Inflammatory macrophage (primary cell): Measurements from ENCODE around the gene CEP70.
"Not testable (repeated sequence)": the region's sequence is repeated elsewhere in the genome, so short reads cannot be mapped to it uniquely, and the experiment has no call there.

Experiments
- DNase-seq, 2 donors: peaks; one replicate each; pipeline ENCODE4 v3.0.0-alpha.2; 2020 to 2022

CEP70 gene

GRCh38 chr3:138588445-138588844 is 5.6 kb downstream of the CEP70 start:
- no peak for DNase-seq

- no peak for DNase-seq
Observed at GRCh38 chr3:138587374-138587773, 6.7 kb downstream of the CEP70 start.

GRCh38 chr3:138578961-138579574 is 15.0 kb downstream of the CEP70 start:
- no peak for DNase-seq

GRCh38 chr3:138578141-138578540 is 15.9 kb downstream of the CEP70 start:
- peak; percentile 55 to 66 for DNase-seq

GRCh38 chr3:138573138-138573537 is 20.9 kb downstream of the CEP70 start:
- DNase-seq, result no peak

- DNase-seq, result not testable (repeated sequence)
Observed at GRCh38 chr3:138569624-138570023, 24.4 kb downstream of the CEP70 start.

- no peak for DNase-seq
Observed at GRCh38 chr3:138569090-138569489, 25.0 kb downstream of the CEP70 start.

GRCh38 chr3:138567403-138567802 is 26.7 kb downstream of the CEP70 start:
- peak; percentile 2 to 4 for DNase-seq

GRCh38 chr3:138566293-138566692 is 27.8 kb downstream of the CEP70 start:
- DNase-seq, result not testable (repeated sequence)

- DNase-seq, result not testable (repeated sequence)
Observed at GRCh38 chr3:138562902-138563301, 31.2 kb downstream of the CEP70 start.

GRCh38 chr3:138560501-138560900 is 33.6 kb downstream of the CEP70 start:
- no peak for DNase-seq

- no peak for DNase-seq
Observed at GRCh38 chr3:138559134-138559533, 34.9 kb downstream of the CEP70 start.

- not testable (repeated sequence) for DNase-seq
Observed at GRCh38 chr3:138554775-138555174, 39.3 kb downstream of the CEP70 start.

- DNase-seq, result not testable (repeated sequence)
Observed at GRCh38 chr3:138550958-138551357, 43.1 kb downstream of the CEP70 start.

GRCh38 chr3:138549179-138549977 is 44.7 kb downstream of the CEP70 start:
- no peak for DNase-seq

- no peak for DNase-seq
Observed at GRCh38 chr3:138547342-138547975, 46.6 kb downstream of the CEP70 start.

GRCh38 chr3:138544546-138544945 is 49.5 kb downstream of the CEP70 start:
- no peak for DNase-seq

- DNase-seq, result no peak
Observed at GRCh38 chr3:138542977-138543376, 51.1 kb downstream of the CEP70 start.

GRCh38 chr3:138539352-138539751 is 54.7 kb downstream of the CEP70 start:
- no peak for DNase-seq

- DNase-seq, result not testable (repeated sequence)
Observed at GRCh38 chr3:138521445-138521844, 72.6 kb downstream of the CEP70 start.

GRCh38 chr3:138513090-138513843 is 80.8 kb downstream of the CEP70 start:
- DNase-seq, result no peak

GRCh38 chr3:138511945-138512344 is 82.1 kb downstream of the CEP70 start:
- no peak for DNase-seq

GRCh38 chr3:138509586-138509985 is 84.5 kb downstream of the CEP70 start:
- no peak for DNase-seq
